ENCODE measurements around the gene PIK3C2G.
"Not testable (repeated sequence)": the region's sequence is repeated elsewhere in the genome, so short reads cannot be mapped to it uniquely, and the experiment has no call there.

The PIK3C2G gene

GRCh38 chr12:18261273-18261672 is at the start of gene PIK3C2G:
PIK3C2G (plus strand) TSS chr12:18261518; CDS start chr12:18282082, 20,564 bp downstream.
- no peak for DNase-seq (ENCODE audit: low read depth in 2 of 3, low spot score in 1 of 3)

DNA sequence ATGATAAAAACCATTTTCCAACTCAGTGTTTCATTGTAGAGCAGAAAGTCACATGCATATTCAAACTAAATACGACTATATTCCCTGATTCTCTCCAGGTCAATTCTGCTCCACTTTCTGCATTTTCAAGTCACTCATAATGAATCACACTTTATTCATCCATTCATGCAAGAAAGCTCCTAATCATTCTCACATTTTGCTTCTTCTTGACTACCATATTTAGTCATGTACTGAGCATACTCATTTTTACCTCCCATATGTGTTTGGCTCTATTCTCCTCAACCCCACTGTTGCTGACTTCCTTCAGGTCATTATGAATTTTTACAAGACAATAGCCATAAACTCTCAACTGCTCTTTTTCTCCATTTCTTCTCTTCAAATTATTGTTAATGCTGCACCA is 43.4 kb upstream of the PIK3C2G start:
- no peak for DNase-seq (ENCODE audit: low read depth in 2 of 3, low spot score in 1 of 3)

- DNase-seq (ENCODE audit: low read depth in 2 of 3, low spot score in 1 of 3), result no peak
Measured at GRCh38 chr12:18221726-18222125, 39.6 kb upstream of the PIK3C2G start.

GRCh38 chr12:18222699-18223098 is 38.6 kb upstream of the PIK3C2G start:
- DNase-seq (ENCODE audit: low read depth in 2 of 3, low spot score in 1 of 3), result no peak

DNA sequence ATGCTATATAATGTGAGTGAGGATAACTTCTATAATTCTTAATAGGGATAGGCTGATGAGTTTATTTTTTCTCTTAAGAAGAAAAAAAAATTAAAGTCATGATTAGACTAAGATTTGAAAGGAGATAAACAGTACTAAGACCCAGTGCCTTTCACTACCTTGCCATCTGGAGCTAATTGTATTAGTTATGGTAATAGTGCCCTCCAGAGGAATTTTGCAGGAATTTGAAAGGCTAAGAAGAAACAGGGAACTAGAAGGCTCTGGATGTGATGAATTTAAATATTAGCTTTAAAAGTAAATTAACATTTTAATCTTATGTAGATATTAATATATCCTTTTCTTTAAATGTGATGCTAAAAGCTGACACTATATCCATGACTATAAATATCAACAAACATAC is 36.6 kb upstream of the PIK3C2G start:
- DNase-seq (ENCODE audit: low read depth in 2 of 3, low spot score in 1 of 3), result no peak

DNA sequence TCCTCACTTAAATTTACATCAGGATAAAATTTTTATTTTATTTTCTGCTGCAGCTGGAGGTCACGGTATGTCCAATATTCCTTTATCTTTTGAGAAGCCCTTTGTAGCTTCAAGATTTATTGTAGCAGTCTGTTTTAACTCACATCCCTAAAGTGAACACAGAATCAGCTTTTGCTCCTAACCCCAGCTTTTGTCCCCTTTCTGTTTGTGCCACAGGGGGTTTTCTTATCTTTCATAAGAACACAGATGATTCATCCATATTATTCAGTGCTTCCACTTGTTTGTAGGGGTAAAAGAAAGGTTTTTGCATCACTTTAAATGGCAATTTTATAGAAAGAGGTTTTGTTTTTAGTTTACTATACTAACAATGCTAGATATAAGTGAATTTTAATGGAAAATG is 21.8 kb upstream of the PIK3C2G start:
- DNase-seq (ENCODE audit: low read depth in 2 of 3, low spot score in 1 of 3), result no peak

GRCh38 chr12:18242380-18243089 is 18.8 kb upstream of the PIK3C2G start:
- no peak for DNase-seq (ENCODE audit: low read depth in 2 of 3, low spot score in 1 of 3)

- DNase-seq (ENCODE audit: low read depth in 2 of 3, low spot score in 1 of 3), result no peak
Measured at GRCh38 chr12:18243238-18243637, 18.1 kb upstream of the PIK3C2G start.

DNA sequence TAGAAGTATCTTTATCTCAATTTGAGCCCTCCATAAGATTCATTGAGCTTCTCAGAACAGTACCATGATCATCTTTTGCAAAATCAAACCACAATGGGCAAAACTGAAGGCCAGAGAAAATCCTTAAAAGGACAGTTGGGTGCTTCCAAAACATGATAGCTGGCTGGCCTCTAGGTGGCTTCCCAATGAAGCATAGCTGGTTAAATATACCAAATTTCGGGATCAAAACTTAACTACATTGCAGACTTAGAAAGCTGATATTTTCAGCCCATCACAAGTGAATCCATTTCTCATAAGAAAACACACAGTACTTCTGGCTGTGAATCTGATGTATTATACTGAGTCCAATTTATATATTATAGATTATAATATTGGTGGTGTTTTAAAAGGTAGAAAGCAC is 15.3 kb upstream of the PIK3C2G start:
- DNase-seq (ENCODE audit: low read depth in 2 of 3, low spot score in 1 of 3), result no peak

- DNase-seq (ENCODE audit: low read depth in 2 of 3, low spot score in 1 of 3), result peak in 1 of 3 donors; percentile 2
Measured at GRCh38 chr12:18250313-18250916, 10.9 kb upstream of the PIK3C2G start.

DNA sequence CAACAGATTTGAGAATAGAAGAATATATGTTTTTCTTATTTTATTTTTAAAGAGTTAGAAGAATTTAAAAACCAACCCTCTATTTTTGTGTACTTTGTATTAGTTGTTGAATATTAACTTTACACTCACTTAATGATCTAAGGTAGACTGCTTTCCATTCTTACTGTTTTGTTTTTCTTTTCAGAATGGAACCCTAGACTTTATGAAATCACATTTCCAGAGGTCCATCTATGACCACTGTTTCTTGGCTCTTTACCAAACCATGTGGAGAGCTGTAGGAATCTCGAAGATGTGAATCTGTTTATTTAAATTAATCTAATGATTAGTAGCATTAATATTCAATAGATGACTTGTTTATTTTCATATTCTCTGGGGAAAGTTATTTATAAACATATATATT is 7.2 kb upstream of the PIK3C2G start:
- DNase-seq (ENCODE audit: low read depth in 2 of 3, low spot score in 1 of 3), result no peak

- not testable (repeated sequence) for DNase-seq (ENCODE audit: low read depth in 2 of 3, low spot score in 1 of 3)
Measured at GRCh38 chr12:18255004-18255403, 6.3 kb upstream of the PIK3C2G start.

DNA sequence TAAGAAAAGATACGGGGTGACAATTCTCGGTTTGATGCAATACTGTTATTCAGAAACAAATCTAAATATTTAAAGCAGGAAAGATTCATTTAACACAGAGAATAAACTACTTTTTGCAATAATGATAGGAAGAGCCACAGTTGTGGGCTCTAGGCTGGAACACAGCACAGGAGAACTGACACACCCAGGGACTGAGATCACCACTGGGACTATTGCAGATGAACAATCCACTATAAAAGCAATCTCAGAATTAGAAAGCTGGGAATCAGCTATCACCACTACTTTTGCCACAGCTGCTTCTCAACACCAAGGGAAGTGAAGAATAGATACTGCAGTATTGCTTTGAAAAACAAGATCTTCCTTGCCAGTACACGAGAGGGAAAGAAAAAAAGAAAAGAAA is 4.1 kb upstream of the PIK3C2G start:
- DNase-seq (ENCODE audit: low read depth in 2 of 3, low spot score in 1 of 3), result no peak

DNA sequence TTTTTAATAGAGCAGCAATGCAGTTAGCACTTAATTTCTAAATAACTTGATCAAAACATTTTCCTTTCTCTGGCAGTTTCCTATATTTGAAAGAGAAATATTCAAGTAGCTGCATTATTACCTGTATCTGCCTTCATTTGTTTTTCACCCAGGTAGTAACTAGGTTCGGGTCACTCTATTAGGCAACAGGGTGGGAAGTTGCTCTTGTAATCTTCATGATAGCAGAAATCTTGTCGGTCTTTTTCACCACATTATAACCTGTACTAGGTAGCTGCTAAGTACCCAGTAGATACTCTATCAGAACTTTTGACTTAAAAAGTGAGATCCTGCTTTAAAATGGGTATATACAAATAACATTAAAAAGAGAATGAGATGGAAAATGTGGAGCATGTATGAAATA is 2.4 kb upstream of the PIK3C2G start:
- DNase-seq (ENCODE audit: low read depth in 2 of 3, low spot score in 1 of 3), result no peak

DNA sequence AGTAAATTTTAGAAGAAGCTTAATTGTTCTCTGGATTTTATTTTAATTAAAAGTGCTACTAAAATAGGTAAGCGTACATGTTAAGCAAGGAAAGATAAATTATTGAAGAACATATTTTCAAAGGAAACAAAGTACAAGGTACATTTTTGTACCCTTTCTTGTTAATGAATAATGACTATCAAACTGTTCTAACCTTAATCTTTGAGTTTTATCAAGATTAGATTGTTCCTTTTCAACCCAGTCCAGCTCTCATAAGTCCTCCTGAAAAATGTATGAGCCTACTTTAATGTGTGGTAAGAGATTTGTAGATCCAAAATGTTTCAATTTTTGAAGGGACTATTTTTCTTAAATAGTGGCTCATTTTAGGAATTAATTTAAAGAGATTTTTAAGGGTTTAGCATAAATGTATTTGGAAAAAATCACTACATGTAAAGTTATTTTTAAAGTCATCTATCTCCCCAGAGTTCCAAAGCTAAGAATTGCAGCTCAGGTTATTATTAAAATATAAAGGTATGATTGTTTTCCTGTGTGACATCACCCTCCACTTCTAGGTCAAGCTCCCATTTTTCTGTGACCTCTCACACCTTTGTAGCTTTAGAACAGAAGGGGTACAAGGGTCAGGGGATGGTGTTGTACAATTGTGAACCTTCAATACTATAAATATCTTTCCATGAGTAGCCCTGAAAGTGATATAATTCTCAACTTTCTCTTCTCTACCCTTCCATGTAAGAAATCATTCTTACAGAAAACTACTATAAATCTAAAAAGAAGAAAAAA is 1.2 kb upstream of the PIK3C2G start:
- DNase-seq (ENCODE audit: low read depth in 2 of 3, low spot score in 1 of 3), result no peak

GRCh38 chr12:18261906-18262305 is 588 bp downstream of the PIK3C2G start:
- no peak for DNase-seq (ENCODE audit: low read depth in 2 of 3, low spot score in 1 of 3)

- no peak for DNase-seq (ENCODE audit: low read depth in 2 of 3, low spot score in 1 of 3)
Measured at GRCh38 chr12:18262514-18262913, 1.2 kb downstream of the PIK3C2G start.

GRCh38 chr12:18264581-18265075 is 3.3 kb downstream of the PIK3C2G start:
- no peak for DNase-seq (ENCODE audit: low read depth in 2 of 3, low spot score in 1 of 3)

DNA sequence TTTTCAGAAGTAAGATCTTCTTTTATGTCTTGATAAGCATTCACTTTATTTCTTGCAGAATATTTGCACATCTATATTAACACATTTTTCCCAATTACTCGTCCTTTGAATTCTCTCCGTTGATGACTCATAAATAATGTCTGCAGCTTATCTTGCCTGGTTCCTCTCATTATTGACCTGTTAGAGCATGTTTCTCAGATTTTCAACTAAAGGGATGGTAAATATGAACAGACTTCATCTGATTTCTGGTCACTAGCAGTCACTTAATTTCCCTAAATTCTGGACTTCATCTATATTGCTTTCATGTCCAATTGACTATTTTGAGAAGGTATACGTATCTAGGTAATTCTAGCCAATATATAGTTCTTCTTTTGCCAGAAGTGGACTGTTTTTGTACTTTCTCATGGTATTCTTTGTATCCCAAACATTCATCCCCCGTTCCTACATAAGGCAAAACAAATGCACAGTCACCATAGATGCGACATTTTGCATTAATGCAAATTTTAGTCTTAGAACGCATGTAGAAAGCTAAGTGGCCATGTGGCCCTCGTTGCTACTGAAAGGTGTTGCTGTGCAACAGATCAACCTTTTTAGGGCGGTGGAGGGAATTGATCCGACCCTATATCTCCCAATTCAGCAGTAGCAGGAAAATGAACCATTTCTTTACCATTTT is 6.2 kb downstream of the PIK3C2G start:
- DNase-seq (ENCODE audit: low read depth in 2 of 3, low spot score in 1 of 3), result no peak

- DNase-seq (ENCODE audit: low read depth in 2 of 3, low spot score in 1 of 3), result no peak
Measured at GRCh38 chr12:18270958-18271460, 9.7 kb downstream of the PIK3C2G start.

GRCh38 chr12:18275981-18276380 is 14.7 kb downstream of the PIK3C2G start:
- DNase-seq (ENCODE audit: low read depth in 2 of 3, low spot score in 1 of 3), result no peak
